Fibroblast of lung (primary cell): ENCODE data around the gene GAA. TPM values are rescaled to one million over a fixed set of nuclear protein-coding genes. Genes with fewer than 3 reads are reported as not detected.

Source experiments
- DNase-seq, 2 donors: peaks; one replicate each; pipeline versions ENCODE4 v3.0.0 to v3.0.0-alpha.2; 2010; ENCODE audit warnings: low read depth in 2 of 2
- H2AFZ ChIP-seq: 2 replicates; pipeline ENCODE4 v1.5.1; 2012; ENCODE audit warnings: low read length, control low read depth, inconsistent platforms
- H3K27ac ChIP-seq: 2 replicates; pipeline ENCODE4 v1.5.1; 2011; ENCODE audit warnings: low read length, control low read depth; ENCODE audit not compliant: insufficient read depth
- H3K27me3 ChIP-seq: 2 replicates; pipeline ENCODE4 v1.5.1; 2011; ENCODE audit warnings: mild to moderate bottlenecking, low read length; ENCODE audit not compliant: control insufficient read depth, insufficient read depth
- H3K36me3 ChIP-seq: 2 replicates; pipeline ENCODE4 v1.5.1; 2011; ENCODE audit warnings: low read length; ENCODE audit not compliant: control insufficient read depth, insufficient read depth
- H3K4me1 ChIP-seq: 2 replicates; pipeline ENCODE4 v1.5.1; 2011; ENCODE audit warnings: low read length; ENCODE audit not compliant: control insufficient read depth, insufficient read depth; ENCODE audit errors: extremely low read depth
- H3K4me2 ChIP-seq: 2 replicates; pipeline ENCODE4 v1.5.1; 2011; ENCODE audit warnings: low read length, control low read depth; ENCODE audit not compliant: insufficient read depth; ENCODE audit errors: extremely low read depth
- H3K4me3 ChIP-seq, 4 experiments: fragments of 200-600 bp in 1 of 4; sonication (generic) in 1 of 4; replicated peaks in 1 of 4; 2 replicates each; pipeline ENCODE4 v1.5.1; 2011 to 2016; ENCODE audit warnings: low read length in 4 of 4, low read depth in 3 of 4, mild to moderate bottlenecking in 3 of 4, control low read depth in 2 of 4, inconsistent platforms in 1 of 4, mixed read lengths in 1 of 4; ENCODE audit not compliant: insufficient read depth in 1 of 4; ENCODE audit errors: control extremely low read depth in 1 of 4
- H3K79me2 ChIP-seq: 2 replicates; pipeline ENCODE4 v1.5.1; 2012; ENCODE audit warnings: mild to moderate bottlenecking, low read length, inconsistent platforms; ENCODE audit not compliant: control insufficient read depth, insufficient read depth
- H3K9ac ChIP-seq: 2 replicates; pipeline ENCODE4 v1.5.1; 2011; ENCODE audit warnings: mild to moderate bottlenecking, low read length, control low read depth; ENCODE audit not compliant: insufficient read depth
- H3K9me3 ChIP-seq: 2 replicates; pipeline ENCODE4 v1.5.1; 2012; ENCODE audit warnings: low read depth, low read length; ENCODE audit not compliant: control insufficient read depth, insufficient read depth
- H4K20me1 ChIP-seq: 2 replicates; pipeline ENCODE4 v1.5.1; 2011; ENCODE audit warnings: low read length; ENCODE audit not compliant: control insufficient read depth, insufficient read depth; ENCODE audit errors: extremely low read depth
- EZH2 ChIP-seq: IDR thresholded peaks from 2 replicates; pipeline ENCODE4 v1.5.1; 2012; ENCODE audit warnings: low read length, control low read depth, mild to moderate bottlenecking; ENCODE audit errors: missing control alignments
- polyA plus RNA-seq, 2 donors: library from polyadenylated mRNA; depleted of rRNA in 1 of 2; stranded (reverse) in 1 of 2; unstranded in 1 of 2; fragments of >200 nt; gene quantifications; 2 replicates each; pipeline ENCODE4 v1.2.1, GENCODE V29; 2011 to 2012; ENCODE audit warnings: missing spikeins in 1 of 2
- total RNA-seq: library from RNA; depleted of rRNA; stranded (reverse); fragments of >200 nt; gene quantifications from 2 replicates; pipeline ENCODE4 v1.2.1, GENCODE V29; 2014
- TF ChIP-seq, protein P1 (sequence below), 2 donors: IDR thresholded peaks in 1 of 2; conservative IDR thresholded peaks in 1 of 2; 1 replicate in 1 of 2; 2 replicates in 1 of 2; pipeline ENCODE4 v1.5.1; 2011 to 2012; ENCODE audit warnings: low read length in 2 of 2, control low read depth in 1 of 2, inconsistent platforms in 1 of 2, low read depth in 1 of 2, mild to moderate bottlenecking in 1 of 2

GAA gene
- total and polyA plus RNA-seq, 2 donors (not counting 1 experiment from before 2014, with no cell fraction given), result 6.4 to 25.6 TPM

DNA sequence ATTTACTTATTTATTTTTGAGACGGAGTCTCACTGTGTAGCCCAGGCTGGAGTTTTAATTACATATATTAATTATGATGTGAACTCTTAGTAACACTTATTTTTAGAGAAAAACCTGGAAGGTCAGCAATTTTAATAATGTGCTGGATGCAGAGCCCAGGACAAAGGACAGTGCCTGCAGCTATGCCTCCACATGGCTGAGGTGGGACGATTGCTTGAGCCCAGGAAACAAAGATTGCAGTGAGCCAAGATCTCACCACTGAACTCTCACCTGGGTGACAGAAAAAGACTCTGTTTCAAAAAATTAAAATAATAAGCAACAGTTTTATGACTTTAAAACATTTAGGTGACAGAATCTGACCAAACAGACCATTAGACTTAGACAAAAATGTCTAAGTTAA, 57.5 kb downstream of the GAA start:
- Histone ChIP-seq H4K20me1 (no peaks in the 10 kb centered on the region), H3K79me2 (no peaks in the 10 kb centered on the region), H2AFZ (no peak overlapping the region), H3K36me3 (no peaks in the 10 kb centered on the region), H3K9me3 (no peaks in the 10 kb centered on the region), H3K27me3 (peaks cover 4% of the 10 kb centered on the region), H3K4me3 (no peak overlapping the region), H3K4me2 (no peak overlapping the region), H3K27ac (no peak overlapping the region), H3K9ac (no peak overlapping the region), H3K4me1 (no peaks in the 10 kb centered on the region)
- no peak for TF ChIP-seq EZH2
- TF ChIP-seq, protein P1, sequence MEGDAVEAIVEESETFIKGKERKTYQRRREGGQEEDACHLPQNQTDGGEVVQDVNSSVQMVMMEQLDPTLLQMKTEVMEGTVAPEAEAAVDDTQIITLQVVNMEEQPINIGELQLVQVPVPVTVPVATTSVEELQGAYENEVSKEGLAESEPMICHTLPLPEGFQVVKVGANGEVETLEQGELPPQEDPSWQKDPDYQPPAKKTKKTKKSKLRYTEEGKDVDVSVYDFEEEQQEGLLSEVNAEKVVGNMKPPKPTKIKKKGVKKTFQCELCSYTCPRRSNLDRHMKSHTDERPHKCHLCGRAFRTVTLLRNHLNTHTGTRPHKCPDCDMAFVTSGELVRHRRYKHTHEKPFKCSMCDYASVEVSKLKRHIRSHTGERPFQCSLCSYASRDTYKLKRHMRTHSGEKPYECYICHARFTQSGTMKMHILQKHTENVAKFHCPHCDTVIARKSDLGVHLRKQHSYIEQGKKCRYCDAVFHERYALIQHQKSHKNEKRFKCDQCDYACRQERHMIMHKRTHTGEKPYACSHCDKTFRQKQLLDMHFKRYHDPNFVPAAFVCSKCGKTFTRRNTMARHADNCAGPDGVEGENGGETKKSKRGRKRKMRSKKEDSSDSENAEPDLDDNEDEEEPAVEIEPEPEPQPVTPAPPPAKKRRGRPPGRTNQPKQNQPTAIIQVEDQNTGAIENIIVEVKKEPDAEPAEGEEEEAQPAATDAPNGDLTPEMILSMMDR (conservative IDR thresholded peaks at IDR 0.05 in 1 of 2, IDR thresholded peaks at IDR 0.05 in 1 of 2; ENCODE audit: low read depth in 1 of 2, low read length in 2 of 2), result no peak
- no peak for DNase-seq

DNA sequence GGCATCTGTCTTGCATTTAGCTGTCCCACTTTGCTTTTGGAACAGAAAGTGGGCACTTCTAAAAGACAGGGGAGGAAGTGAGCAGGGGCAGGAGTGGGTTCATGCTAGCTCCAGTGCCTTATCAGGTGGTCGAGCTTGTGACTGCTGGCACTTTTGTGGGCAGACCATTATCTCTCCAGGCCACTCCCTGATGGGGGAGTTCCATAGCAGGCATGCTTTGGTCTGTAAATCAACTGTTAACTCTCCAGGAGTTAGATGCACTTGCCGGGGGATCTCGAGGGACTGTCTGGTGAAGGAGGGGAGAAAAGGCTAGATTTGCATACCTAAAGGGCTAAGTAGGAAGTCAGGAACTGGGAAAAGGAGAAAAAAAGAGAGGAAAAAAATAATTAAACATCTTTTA, 59.2 kb downstream of the GAA start:
- Histone ChIP-seq H2AFZ (no peak overlapping the region), H3K27me3 (peaks cover 4% of the 10 kb centered on the region), H3K4me1 (no peaks in the 10 kb centered on the region), H3K27ac (no peak overlapping the region), H3K79me2 (no peaks in the 10 kb centered on the region), H3K4me2 (no peak overlapping the region), H3K36me3 (no peaks in the 10 kb centered on the region), H3K9ac (no peak overlapping the region), H3K9me3 (no peaks in the 10 kb centered on the region), H3K4me3 (no peak overlapping the region), H4K20me1 (no peaks in the 10 kb centered on the region)
- TF ChIP-seq, protein P1 (conservative IDR thresholded peaks at IDR 0.05 in 1 of 2, IDR thresholded peaks at IDR 0.05 in 1 of 2; ENCODE audit: low read depth in 1 of 2, low read length in 2 of 2), result no peak
- no peak for TF ChIP-seq EZH2
- DNase-seq, result no peak

DNA sequence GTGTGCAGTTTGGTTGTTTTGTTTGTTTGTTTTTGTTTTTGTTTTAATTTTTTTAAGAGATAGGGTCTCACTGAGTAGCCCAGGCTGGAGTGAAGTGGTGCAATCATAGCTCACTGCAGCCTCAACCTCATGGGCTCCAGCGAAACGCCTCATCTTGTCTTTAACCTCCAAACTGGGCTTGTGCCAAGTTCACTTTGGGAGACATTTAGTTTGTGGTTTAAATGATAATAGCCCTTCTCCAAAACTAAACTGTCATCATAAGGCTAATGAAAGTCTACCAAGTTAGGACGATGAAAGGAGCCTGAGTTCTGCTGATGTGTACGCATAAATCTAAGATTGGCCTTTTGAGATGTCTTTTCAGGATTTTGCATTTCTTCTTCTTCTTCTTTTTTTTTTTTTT, 62.0 kb downstream of the GAA start:
- no peak for TF ChIP-seq EZH2
- TF ChIP-seq, protein P1 (conservative IDR thresholded peaks at IDR 0.05 in 1 of 2, IDR thresholded peaks at IDR 0.05 in 1 of 2; ENCODE audit: low read depth in 1 of 2, low read length in 2 of 2), result no peak
- H3K27me3 ChIP-seq, result peaks cover 4% of the 10 kb centered on the region
- H3K79me2 ChIP-seq, result no peaks in the 10 kb centered on the region
- H3K4me2 ChIP-seq, result no peak overlapping the region
- no peak overlapping the region for H3K9ac ChIP-seq
- no peak for DNase-seq
- H3K4me1 ChIP-seq, result no peaks in the 10 kb centered on the region
- H4K20me1 ChIP-seq, result no peaks in the 10 kb centered on the region
- no peak overlapping the region for H3K4me3 ChIP-seq
- H2AFZ ChIP-seq, result no peak overlapping the region
- no peak overlapping the region for H3K27ac ChIP-seq
- H3K36me3 ChIP-seq, result no peaks in the 10 kb centered on the region
- no peaks in the 10 kb centered on the region for H3K9me3 ChIP-seq
